ENCODE data around the gene JCHAIN. TPM values are rescaled to one million over a fixed set of nuclear protein-coding genes. Genes with fewer than 3 reads are reported as not detected.
"Not testable (repeated sequence)": the region's sequence is repeated elsewhere in the genome, so short reads cannot be mapped to it uniquely, and the experiment has no call there.

JCHAIN gene
- total RNA-seq, result not detected in 2 replicates

DNA sequence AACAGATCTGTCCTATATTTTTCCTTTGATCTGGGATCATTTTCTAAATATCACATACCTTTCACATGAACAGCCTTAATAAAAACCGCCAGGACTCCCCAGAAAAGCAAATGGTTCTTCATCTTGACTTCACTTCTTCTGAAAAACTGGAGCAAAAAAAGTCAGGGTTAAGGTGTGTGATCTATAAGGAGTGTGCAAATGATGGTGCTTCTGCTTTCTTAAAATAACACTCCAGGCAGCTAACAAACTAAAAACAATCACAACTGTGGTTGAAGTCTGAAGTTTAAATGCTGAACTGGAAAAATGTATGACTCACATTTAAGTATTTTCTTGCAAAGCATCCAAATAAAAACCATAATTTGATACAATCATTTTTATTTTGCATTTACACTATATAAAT is at the start of gene JCHAIN:
JCHAIN (minus strand) TSS at position 140 of the 400 bp plus-strand sequence; CDS start at position 122, 18 bp downstream.
- DNase-seq (ENCODE audit: low read depth, low spot score), result no peak

DNA sequence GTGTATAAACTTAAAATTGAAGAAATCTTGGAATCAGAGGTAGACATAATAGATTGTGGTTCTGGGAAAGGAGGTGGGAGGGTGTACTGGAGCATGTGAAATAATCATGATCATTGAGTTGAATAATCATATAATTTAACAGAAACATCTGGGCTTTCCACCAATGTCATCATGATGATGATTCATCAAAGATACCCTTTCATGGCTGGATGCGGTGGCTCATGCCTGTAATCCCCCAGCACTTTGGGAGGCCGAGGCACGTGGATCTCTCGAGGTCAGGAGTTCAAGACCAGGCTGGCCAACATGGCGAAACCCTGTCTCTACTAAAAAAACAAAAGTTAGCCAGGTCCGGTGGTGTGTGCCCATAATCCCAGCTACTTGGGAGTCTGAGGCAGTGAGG is 48.8 kb upstream of the JCHAIN start:
- DNase-seq (ENCODE audit: low read depth, low spot score), result no peak

DNA sequence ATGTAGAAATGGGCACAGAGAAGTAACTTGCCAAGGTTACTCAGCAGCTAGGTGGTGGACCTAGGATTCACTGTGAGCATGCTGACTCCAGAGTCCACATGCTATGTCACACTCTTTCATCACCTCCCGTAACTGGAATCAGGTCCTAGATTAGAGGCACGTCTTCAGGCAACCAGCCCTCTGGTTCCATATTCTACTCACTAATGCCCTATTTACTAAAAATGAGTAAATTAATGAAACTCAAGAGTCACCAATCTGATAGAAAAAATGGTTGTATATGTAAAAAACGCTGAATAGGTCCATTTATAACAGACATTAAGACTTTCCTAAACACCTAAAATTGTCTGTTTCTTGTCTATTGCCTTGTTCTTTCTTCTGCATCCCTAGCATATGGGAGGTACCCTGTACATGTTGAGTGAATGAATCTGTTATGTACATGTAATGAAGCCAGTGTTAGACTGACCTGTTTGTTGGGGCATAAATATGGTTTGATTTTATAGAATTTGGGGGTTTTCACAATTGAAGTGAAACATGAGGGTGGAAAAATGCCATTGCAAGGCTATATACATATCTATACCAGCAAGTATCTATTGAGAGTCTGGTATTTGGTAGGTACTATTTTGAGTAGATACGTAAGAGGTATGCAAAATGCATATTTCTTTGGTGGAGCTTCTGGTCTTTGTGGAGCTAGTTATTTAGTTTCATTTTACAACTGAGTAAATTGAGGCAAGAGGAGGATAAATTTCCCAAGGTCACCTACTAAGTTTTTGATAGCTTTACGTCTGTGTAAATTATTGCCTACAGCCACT is 48.0 kb upstream of the JCHAIN start:
- no peak for DNase-seq (ENCODE audit: low read depth, low spot score)

DNA sequence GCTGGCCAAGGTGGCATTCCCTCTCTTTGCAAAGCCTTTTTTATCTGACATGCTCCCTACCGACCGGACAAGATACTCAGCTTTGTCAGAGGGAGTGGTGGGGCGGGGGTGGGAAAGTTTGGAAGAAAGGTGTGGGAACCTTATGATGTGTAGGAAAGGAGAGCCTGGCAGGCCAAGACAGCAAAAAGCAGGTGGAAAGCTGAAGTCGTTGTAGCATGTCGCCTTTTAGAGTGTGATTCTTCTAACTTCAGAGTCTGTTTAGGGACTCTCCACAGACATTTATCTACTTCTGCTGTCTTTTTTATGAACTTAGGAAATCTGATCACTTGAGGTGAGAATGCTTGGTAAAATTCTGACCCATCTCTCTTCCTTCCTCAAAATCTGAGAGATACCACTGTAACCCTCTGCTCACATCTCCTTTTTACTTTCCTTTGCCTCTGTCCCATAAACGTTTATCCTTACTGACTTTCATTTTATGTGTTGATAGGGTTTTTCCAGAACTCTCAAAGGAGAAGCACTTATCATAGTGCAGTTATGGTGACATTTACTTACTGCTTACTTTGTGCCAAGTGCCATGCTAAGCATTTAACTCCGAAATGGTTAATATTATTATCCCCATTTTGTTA is 47.3 kb upstream of the JCHAIN start:
- DNase-seq (ENCODE audit: low read depth, low spot score), result no peak

DNA sequence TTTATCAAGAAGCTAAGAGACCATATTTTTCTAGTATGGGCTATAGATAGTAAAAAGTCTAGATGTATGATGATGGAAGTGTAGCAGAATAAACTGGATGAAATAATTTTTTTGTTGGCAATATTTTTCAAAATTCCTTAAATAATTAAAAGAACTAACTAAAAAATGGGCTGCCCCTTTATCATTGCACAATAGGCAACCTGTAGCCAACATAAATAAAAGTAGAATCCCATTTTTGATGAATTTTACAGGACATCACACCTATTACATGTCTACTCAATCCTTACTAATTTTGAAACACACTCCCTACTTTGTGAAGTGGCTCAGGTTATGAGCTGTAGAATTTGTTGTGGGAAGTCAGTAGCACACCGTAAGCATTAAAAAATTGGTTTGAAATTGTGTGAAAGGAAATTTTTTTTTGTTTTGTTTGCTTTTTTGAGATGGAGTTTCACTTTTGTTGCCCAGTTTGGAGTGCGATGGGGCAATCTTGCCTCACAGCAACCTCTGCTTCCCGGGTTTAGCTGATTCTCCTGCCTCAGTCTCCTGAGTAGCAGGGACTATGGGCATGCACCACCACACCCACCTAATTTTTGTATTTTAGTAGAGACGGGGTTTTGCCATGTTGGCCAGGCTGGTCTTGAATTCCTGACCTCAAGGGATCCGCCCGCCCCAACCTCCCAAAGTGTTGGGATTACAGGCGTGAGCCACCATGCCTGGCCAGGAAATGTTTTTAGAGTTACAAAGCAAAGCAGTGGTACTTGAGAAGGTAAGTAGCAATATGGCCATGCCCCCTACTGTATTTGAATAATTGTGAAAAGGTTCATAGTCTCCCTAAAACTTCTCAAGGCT is 46.5 kb upstream of the JCHAIN start:
- no peak for DNase-seq (ENCODE audit: low read depth, low spot score)

DNA sequence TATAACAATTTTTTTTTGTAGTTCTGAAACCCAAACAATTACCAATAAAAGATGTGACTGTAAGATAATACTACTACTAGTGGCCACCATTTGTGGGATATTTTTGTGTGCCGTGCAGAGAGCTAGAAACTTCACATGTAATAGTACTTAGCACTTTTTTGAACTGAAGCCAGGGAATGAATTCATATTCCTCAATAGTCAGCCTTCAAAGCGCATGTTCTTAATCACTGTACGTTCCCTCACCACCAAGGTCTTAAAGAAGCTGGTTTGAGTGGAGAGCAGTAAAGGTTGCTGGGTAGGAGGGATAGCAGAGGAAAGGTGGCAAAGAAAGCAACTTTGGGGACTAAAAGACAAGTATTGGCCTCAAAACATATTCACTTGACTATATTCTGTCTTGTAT is 45.8 kb upstream of the JCHAIN start:
- DNase-seq (ENCODE audit: low read depth, low spot score), result no peak

DNA sequence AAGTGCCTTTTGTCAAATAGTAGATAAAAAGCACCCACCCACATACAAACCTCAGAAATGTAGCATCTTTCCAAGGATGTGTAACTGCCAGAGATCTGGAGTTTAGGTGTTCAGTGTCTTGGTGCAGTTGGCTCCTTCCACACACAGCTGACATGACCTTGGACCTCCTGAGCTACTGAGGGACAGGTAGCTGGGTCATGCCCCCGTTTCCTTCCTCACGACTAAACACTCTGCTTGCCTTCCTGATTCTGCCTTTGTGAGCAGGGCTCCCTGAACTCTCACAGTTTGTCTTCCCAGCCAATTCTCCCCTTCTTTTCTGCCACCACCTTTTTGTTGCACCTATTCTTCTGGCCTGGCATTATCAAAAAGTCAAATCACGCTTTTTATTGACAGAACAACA is 45.3 kb upstream of the JCHAIN start:
- DNase-seq (ENCODE audit: low read depth, low spot score), result no peak

DNA sequence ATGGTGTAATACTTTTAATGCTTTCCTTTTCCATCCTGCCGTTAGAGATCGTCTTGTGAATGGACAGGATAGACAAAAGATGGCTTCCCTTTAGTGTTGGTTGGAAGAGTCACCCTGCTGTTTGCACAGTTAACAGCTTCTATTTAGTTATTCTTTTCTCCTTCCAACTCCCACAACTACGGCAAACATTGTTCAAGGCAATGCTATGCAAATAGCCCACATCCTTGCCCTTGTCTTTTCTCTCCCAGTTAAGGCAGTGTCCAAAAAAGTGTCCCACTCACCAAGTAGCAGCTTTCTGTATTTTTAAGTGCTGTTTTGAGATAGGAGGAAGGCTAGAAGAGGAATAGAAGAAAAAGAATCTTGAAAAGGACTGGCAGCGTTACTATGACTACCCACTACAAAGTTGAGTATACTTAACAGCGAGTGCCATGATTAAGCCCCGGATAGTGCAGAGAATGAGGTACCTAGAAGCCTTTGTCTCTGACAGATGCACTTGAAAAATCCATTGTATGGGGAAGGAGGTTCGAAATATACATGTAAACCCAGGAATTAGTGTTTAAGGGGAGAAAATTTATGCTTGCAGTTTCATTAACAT is 43.4 kb upstream of the JCHAIN start:
- no peak for DNase-seq (ENCODE audit: low read depth, low spot score)

DNA sequence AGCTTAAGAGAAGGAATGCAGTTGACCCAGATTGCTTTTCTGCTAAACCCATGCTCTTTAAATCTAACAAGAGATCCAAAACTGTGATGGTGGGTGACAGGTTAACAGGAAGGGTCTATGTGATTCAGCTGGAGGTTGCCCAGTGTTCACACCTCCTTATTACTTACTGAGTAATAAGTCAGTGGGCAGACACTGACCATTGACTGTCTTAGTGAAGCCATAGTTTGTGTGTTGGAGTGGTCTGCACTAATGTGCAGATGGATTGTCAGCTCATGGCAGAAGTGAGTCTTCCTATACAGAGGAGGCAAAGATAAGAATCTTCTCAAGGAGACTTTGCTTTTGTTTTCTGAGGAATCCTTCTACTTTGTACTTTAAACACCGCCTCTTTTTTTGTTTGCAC is 40.2 kb upstream of the JCHAIN start:
- no peak for DNase-seq (ENCODE audit: low read depth, low spot score)

DNA sequence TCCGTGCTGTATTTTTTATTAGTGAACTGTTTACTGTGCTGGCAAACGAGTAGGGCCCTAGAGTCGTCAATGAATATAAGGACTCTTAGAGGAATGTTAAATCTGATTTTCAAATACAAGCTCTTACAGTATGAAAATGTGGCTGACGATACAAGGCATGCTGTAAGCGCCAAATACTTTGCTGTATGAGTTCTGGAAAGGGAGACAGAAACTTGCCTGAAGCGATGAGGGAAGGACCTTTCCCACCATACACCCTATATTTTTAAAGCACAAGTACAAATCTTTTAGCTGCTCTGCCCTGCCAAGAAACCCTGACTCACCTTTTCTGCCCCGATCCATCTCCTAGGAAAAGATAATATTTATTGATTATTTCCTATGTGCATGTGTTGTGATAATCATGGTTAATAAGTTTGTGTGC is 39.7 kb upstream of the JCHAIN start:
- DNase-seq (ENCODE audit: low read depth, low spot score), result no peak

DNA sequence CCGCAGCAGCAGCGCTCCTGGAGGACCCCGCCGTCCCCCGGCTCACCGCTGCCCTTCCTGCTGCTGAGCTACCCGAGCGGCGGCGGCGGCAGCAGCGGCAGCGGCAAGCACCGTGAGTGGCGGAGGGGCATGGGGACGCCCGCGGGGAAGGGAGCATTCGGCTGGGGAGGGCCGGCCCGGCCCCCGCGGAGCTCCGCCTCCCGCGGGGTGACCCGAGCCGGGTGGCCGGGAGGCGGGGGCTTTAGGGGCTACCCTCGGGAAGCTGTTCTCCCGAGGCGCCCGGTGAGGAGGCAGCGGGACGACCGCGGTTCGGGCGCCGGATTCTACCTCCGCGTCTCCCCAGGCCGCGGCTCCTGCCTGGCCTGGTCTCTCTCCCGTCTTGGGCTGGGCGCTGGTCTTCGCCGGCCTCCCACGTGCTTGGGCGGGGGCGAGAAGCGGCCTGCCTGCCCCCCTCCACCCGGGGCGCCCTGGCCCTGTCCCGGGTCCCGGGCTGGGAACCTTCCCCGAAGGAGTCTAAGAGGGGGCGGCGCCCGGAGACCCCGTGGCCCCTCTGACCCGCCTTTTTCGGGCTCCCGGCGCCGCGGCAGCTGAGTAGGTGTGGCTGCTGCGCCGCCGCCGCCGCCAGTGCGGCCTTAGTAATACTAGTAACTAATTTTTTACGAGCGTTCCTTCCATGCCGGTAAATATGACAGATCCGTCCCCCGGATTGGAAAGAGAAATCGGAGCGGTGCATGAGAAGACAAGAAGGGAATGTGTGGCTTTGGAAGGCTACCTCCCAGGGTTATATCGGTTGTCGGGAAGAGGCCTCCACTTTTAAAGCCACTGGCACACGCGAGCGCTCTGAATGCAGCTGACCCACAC is 39.1 kb upstream of the JCHAIN start:
- no peak for DNase-seq (ENCODE audit: low read depth, low spot score)

DNA sequence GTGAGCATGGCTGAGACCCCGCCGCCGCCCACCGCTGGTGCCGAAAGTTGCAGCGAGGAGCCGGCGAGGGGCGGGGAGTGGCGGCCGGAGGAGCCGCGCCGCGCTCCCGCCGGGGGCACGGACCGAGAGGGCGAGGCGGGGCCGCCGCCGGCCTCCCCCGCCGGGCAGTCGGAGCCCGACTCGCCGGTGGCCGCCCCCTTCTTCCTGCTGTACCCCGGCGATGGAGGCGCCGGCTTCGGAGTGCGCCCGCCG is 38.5 kb upstream of the JCHAIN start:
- no peak for DNase-seq (ENCODE audit: low read depth, low spot score)

DNA sequence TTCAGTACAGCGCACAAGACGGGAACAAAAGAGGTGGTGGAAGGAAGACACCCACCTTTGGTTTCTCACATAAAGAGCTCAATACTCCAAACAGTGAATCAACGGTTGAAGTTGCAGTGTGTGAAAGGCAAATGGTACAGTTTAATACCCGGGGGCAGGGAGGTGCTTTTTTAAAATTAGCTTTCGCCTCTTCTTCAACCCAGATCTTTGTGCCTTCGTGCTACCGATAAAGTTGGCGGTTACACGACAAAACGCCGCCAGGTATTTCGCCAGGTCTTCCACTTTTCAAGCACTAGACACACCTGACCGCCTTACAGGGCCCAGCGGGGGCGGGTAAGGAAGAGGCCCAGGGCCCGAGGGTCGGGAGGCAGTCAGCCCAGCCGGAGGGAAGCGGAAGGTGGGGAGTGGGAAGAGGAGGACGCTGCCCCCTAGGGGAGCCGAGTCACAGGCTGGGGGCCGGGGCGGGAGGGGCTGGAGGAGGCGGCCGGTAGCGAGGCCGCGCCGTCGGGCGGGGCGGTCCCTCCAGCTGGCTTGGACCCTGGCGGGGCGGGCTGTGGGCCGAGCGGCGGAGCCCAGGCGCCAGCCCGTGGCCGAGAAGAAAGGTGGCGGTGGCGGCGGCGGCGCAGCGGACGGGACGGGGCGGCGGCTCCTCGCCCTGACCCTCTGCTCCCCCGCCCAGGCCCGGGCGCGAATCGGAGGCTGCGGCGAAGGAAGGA is 38.1 kb upstream of the JCHAIN start:
- peak; percentile 43 for DNase-seq (ENCODE audit: low read depth, low spot score)

DNA sequence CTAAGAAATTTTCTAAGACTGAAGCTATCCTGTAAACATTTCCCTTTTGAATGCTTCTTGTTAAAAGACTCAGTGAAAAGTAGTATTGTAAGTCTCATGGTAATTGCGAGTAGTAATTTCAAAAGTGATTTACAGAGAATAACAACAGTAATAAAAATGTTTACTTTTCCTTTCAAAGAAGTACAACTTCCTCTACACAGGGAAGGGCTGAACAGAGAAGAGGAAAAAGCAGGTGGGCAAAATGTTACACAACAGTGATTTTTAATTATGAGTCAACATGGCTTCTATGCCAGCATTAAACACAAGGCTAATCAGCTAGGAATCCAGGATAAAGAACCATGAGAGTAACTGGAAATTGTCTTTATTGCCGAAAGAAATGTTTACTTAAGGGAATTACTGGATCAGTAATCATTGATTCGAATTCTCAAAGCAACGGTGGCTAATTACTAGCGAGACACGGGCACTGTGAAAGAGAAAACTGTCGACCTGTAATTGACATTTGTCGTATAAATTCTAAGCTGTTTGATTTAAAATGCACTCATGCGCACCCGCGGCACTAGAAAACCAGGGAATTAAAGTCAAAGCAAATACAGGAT is 37.4 kb upstream of the JCHAIN start:
- no peak for DNase-seq (ENCODE audit: low read depth, low spot score)

DNA sequence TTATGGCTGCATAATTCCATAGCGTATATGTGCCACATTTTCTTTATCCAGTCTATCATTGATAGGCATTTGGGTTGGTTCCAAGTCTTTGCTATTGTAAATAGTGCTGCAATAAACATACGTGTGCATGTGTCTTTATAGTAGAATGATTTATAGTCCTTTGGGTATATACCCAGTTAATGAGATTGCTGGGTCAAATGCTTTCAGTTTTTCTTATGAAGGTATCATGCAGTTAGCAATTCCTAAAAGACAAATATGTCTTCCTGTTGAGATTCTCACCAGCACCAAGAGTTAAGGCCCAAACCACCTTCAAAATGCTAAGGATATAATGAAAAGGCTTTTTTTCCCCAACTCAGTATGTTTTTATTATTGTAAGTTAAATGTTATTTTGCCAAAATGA is 36.3 kb upstream of the JCHAIN start:
- DNase-seq (ENCODE audit: low read depth, low spot score), result not testable (repeated sequence)

DNA sequence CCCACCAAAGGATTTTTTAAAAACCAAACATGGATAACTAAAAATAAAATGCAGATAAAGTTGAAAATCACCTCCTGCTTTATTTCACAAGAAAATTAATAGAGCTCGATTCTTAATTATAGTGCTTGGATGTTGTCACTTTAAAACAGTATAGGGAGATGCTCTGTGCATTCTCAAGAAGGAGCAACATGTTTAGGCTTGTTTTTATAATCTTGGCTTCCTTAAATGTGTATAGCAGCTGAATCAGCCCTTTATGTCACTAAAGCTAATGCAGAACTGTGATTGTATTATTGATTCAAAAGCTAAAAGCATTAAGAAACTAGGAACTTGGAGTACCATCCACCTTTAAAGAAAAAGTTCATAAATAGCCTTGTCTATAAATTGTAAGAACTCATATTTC is 35.0 kb upstream of the JCHAIN start:
- no peak for DNase-seq (ENCODE audit: low read depth, low spot score)

DNA sequence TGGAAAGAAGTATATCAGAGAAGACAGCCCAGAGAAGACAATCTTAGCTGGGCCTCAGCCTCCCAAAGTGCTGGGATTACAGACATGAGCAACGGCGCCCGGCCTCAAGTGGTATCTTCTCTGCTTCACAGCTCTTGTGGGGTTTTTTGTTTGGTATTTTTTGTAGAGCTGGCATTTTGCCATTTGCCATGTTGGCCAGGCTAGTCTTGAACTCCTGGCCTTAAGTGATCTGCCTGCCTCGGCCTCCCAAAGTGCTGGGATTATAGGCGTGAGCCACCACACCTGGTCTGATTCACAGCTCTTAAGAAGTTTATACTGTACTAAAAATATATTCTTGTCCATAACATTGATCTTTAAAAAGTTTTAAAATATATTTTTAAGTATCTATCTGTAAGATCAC is 34.4 kb upstream of the JCHAIN start:
- DNase-seq (ENCODE audit: low read depth, low spot score), result no peak

DNA sequence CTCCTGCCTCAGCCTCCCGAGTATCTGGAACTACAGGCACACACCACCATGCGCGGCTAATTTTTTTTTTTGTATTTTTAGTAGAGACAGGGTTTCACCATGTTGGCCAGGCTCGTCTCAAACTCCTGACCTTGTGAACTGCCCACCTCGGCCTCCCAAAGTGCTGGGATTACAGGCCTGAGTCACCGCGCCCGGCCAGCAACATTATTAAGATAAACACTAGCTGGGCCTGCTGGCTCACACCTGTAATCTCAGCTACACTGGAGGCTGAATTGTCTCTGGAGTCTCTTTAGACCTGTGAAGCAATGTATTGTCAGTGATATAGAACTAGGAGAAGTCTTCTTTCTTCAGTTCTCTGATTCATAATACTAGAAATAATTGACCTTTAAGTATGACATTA is 32.1 kb upstream of the JCHAIN start:
- not testable (repeated sequence) for DNase-seq (ENCODE audit: low read depth, low spot score)

DNA sequence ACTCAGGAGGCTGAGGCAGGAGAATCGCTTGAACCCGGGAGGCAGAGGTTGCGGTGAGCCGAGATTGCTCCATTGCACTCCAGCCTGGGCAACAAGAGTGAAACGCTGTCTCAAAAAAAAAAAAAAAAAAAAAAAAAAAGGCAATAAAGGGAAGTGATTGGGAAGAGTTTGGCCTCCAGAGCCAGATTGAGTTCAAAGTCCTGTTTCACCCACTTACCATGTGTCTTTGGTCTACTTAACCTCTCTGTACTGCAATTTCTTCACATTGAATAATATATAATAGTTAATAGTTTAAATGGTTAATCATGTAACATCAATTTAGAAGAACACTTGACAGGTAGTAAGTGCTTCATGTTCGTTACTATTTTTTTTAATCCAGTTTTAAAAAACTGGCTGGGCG is 28.3 kb upstream of the JCHAIN start:
- DNase-seq (ENCODE audit: low read depth, low spot score), result not testable (repeated sequence)

DNA sequence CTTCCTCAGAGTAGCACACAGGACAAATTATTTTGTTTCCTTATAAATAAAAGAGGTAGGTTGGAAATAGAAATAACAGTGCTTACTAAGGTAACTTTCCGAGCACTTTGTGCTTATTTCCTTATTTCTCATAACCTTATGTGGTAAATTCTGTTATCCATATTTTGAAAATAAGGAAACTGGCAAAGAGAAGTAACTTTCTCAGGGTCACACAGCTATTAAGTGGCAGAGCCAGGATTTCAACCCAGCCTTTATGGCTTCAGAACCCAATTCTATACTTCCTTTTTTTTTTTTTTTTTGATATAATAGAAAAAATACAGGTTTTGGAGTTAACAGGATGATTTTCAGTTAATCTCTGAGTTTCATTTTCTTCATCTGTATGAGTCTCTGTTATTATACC is 25.4 kb upstream of the JCHAIN start:
- no peak for DNase-seq (ENCODE audit: low read depth, low spot score)

Data from pulmonary artery endothelial cell (primary cell).